Measurements from ENCODE around the gene PDF.
A peak's percentile ranks its signal among the peaks of the same experiment; 100 is the strongest.

The PDF gene

GRCh38 chr16:69338557-69339288 is 8.3 kb upstream of the PDF start:
- Histone ChIP-seq H3K4me2 (ENCODE audit: low read depth, low read length, poor library complexity, severe bottlenecking) (peak overlapping the region; percentile 95), H3K9me2 (replicated peaks; ENCODE audit: low read depth, low read length) (no peaks in the 10 kb centered on the region), H3K4me1 (ENCODE audit: insufficient read depth, low read length, poor library complexity, severe bottlenecking) (peaks cover 31% of the 10 kb centered on the region), H3K4me3 (ENCODE audit: low read length, poor library complexity, severe bottlenecking) (peak overlapping the region; percentile 83), H2AFZ (ENCODE audit: low read length) (peak overlapping the region; percentile 60), H3K36me3 (ENCODE audit: insufficient read depth, low read length) (peaks cover 18% of the 10 kb centered on the region; the same call in 1 of the 2 replicates), H3K27me3 (ENCODE audit: insufficient read depth, low read length, poor library complexity, severe bottlenecking) (no peaks in the 10 kb centered on the region), H3K9me3 (ENCODE audit: insufficient read depth, low read depth, low read length) (no peaks in the 10 kb centered on the region), H3F3A (ENCODE audit: low read depth) (no peaks in the 10 kb centered on the region), H3K9ac (ENCODE audit: low read depth, low read length, poor library complexity, severe bottlenecking) (peak overlapping the region; percentile 88), H4K20me1 (ENCODE audit: insufficient read depth, low read length, poor library complexity, severe bottlenecking) (peaks cover 3% of the 10 kb centered on the region), H3K79me2 (ENCODE audit: insufficient read depth, low read length) (peaks cover 55% of the 10 kb centered on the region)
- TF ChIP-seq CTCF (conservative IDR thresholded peaks at IDR 0.05; ENCODE audit: low read length) = no peak
- TF ChIP-seq EZH2phosphoT487 (IDR thresholded peaks at IDR 0.05; ENCODE audit: borderline replicate concordance) = no peak

GRCh38 chr16:69334696-69335095 is 4.3 kb upstream of the PDF start:
- no peak for TF ChIP-seq CTCF (conservative IDR thresholded peaks at IDR 0.05; ENCODE audit: low read length)
- no peak for TF ChIP-seq EZH2phosphoT487 (IDR thresholded peaks at IDR 0.05; ENCODE audit: borderline replicate concordance)
- Histone ChIP-seq H3K79me2 (ENCODE audit: insufficient read depth, low read length) (peaks cover 41% of the 10 kb centered on the region), H3K4me3 (ENCODE audit: low read length, poor library complexity, severe bottlenecking) (no peak overlapping the region), H3K27me3 (ENCODE audit: insufficient read depth, low read length, poor library complexity, severe bottlenecking) (no peaks in the 10 kb centered on the region), H3K9ac (ENCODE audit: low read depth, low read length, poor library complexity, severe bottlenecking) (no peak overlapping the region), H3K9me2 (replicated peaks; ENCODE audit: low read depth, low read length) (no peaks in the 10 kb centered on the region), H3K4me1 (ENCODE audit: insufficient read depth, low read length, poor library complexity, severe bottlenecking) (peaks cover 12% of the 10 kb centered on the region), H3F3A (ENCODE audit: low read depth) (no peaks in the 10 kb centered on the region), H3K36me3 (ENCODE audit: insufficient read depth, low read length) (peaks cover 12% of the 10 kb centered on the region; the same call in 1 of the 2 replicates), H3K9me3 (ENCODE audit: insufficient read depth, low read depth, low read length) (no peaks in the 10 kb centered on the region), H2AFZ (ENCODE audit: low read length) (no peak overlapping the region), H4K20me1 (ENCODE audit: insufficient read depth, low read length, poor library complexity, severe bottlenecking) (peaks cover 3% of the 10 kb centered on the region), H3K4me2 (ENCODE audit: low read depth, low read length, poor library complexity, severe bottlenecking) (no peak overlapping the region)

GRCh38 chr16:69329369-69330285 is 761 bp downstream of the PDF start:
- H3K4me1 ChIP-seq (ENCODE audit: insufficient read depth, low read length, poor library complexity, severe bottlenecking) = peaks cover 38% of the 10 kb centered on the region

More at GRCh38 chr16:69329369-69330285, 761 bp downstream of the PDF start:
- TF ChIP-seq EZH2phosphoT487 (IDR thresholded peaks at IDR 0.05; ENCODE audit: borderline replicate concordance) = no peak
- no peak for TF ChIP-seq CTCF (conservative IDR thresholded peaks at IDR 0.05; ENCODE audit: low read length)
- H3K4me3 ChIP-seq (ENCODE audit: low read length, poor library complexity, severe bottlenecking) = peak overlapping the region; percentile 87
- H2AFZ ChIP-seq (ENCODE audit: low read length) = peak overlapping the region; percentile 72; the same call in 1 of the 2 replicates
- peak overlapping the region; percentile 99 for H3K4me2 ChIP-seq (ENCODE audit: low read depth, low read length, poor library complexity, severe bottlenecking)
- H3K36me3 ChIP-seq (ENCODE audit: insufficient read depth, low read length) = peaks cover 22% of the 10 kb centered on the region; the same call in 1 of the 2 replicates
- H3K9ac ChIP-seq (ENCODE audit: low read depth, low read length, poor library complexity, severe bottlenecking) = peak overlapping the region; percentile 94
- no peaks in the 10 kb centered on the region for H3K27me3 ChIP-seq (ENCODE audit: insufficient read depth, low read length, poor library complexity, severe bottlenecking)
- peaks cover 46% of the 10 kb centered on the region for H4K20me1 ChIP-seq (ENCODE audit: insufficient read depth, low read length, poor library complexity, severe bottlenecking)
- no peaks in the 10 kb centered on the region for H3K9me2 ChIP-seq (replicated peaks; ENCODE audit: low read depth, low read length)
- peaks cover 7% of the 10 kb centered on the region; the same call in 1 of the 2 replicates for H3F3A ChIP-seq (ENCODE audit: low read depth)
- H3K9me3 ChIP-seq (ENCODE audit: insufficient read depth, low read depth, low read length) = no peaks in the 10 kb centered on the region
- peaks cover 69% of the 10 kb centered on the region for H3K79me2 ChIP-seq (ENCODE audit: insufficient read depth, low read length)

Measured in Loucy (cell line).